HepG2 (cell line): Measurements from ENCODE around the gene CHMP4B. TPM values are rescaled to one million over a fixed set of nuclear protein-coding genes. Genes with fewer than 3 reads are reported as not detected.
A peak's percentile ranks its signal among the peaks of the same experiment; 100 is the strongest.

Source experiments
- ATAC-seq: fragments of 200-7000 bp; cut with Tn5 transposase; 3 replicates; pipeline ENCODE4 v1.9.1; 2020; ENCODE audit warnings: mild to moderate bottlenecking, moderate library complexity
- BruUV-seq: library from RNA; stranded (reverse); fragments of 400-500 nt; replicated peaks from 2 replicates; lab custom pipeline; 2021; lab: Mats Ljungman, UMichigan
- CTCF ChIA-PET: fragments of 300-600 bp; formaldehyde crosslinking; extraction: SDS; loops from one replicate; lab custom pipeline; 2021; ENCODE audit warnings: low total read pairs, inconsistent platforms, low intra/inter-chr PET ratio; lab: Yijun Ruan, JAX
- POLR2A ChIA-PET: fragments of 350-600 bp; sonication (Branson Sonifier 250); formaldehyde crosslinking; loops from one replicate; lab custom pipeline; 2020; ENCODE audit warnings: antibody characterized with exemption, inconsistent platforms; lab: Yijun Ruan, JAX
- DNase-seq: peaks from one replicate; pipeline ENCODE4 v3.0.0-alpha.2; 2015; ENCODE audit warnings: low spot score
- FAIRE-seq: peaks from 3 replicates; lab custom pipeline; 2011; peaks lifted over from hg19 to GRCh38; lab: Jason Lieb, UNC
- H2AFZ ChIP-seq: one replicate; pipeline ENCODE4 v1.6.1; 2011; ENCODE audit warnings: low read length, inconsistent platforms
- H3K27ac ChIP-seq: fragments of 300-600 bp; 3 replicates; pipeline ENCODE4 v1.8.0; 2011; ENCODE audit warnings: mixed run types, mild to moderate bottlenecking, mixed read lengths, low read length, inconsistent platforms; ENCODE audit not compliant: insufficient read depth; ENCODE audit errors: extremely low read length
- H3K27me3 ChIP-seq, 2 experiments: fragments of 200-600 bp in 1 of 2; 2 replicates in 1 of 2; 3 replicates in 1 of 2; pipeline versions ENCODE4 v1.6.0 to v1.8.0; 2011; ENCODE audit warnings: low read length in 2 of 2, mild to moderate bottlenecking in 2 of 2, moderate library complexity in 2 of 2, inconsistent platforms in 1 of 2; ENCODE audit not compliant: insufficient read depth in 2 of 2, control insufficient read depth in 1 of 2
- H3K36me3 ChIP-seq, 2 experiments: fragments of 200-600 bp in 1 of 2; replicated peaks in 1 of 2; 2 replicates in 1 of 2; 3 replicates in 1 of 2; pipeline versions ENCODE4 v1.5.1 to v1.8.0; 2011; ENCODE audit warnings: low read length in 2 of 2, inconsistent platforms in 1 of 2; ENCODE audit not compliant: insufficient read depth in 2 of 2, control insufficient read depth in 1 of 2
- H3K4me1 ChIP-seq: 2 replicates; pipeline ENCODE4 v1.5.1; 2012; ENCODE audit warnings: low read length, inconsistent platforms; ENCODE audit not compliant: insufficient read depth
- H3K4me2 ChIP-seq: 2 replicates; pipeline ENCODE4 v1.6.0; 2011; ENCODE audit warnings: low read depth, low read length, inconsistent platforms
- H3K4me3 ChIP-seq, 3 experiments: fragments of 200-600 bp in 1 of 3; sonication (generic), shearing (Covaris generic) in 1 of 3; replicated peaks in 1 of 3; 2 replicates each; pipeline ENCODE4 v1.5.1; 2011 to 2016; ENCODE audit warnings: low read length in 3 of 3, inconsistent platforms in 2 of 3, low read depth in 2 of 3, mild to moderate bottlenecking in 2 of 3, control low read depth in 1 of 3, mixed read lengths in 1 of 3; ENCODE audit not compliant: insufficient read depth in 1 of 3
- H3K79me2 ChIP-seq: one replicate; pipeline ENCODE4 v1.6.1; 2011; ENCODE audit warnings: low read length, inconsistent platforms; ENCODE audit not compliant: insufficient read depth
- H3K9ac ChIP-seq: 2 replicates; pipeline ENCODE4 v1.6.0; 2011; ENCODE audit warnings: mild to moderate bottlenecking, low read depth, low read length, inconsistent platforms; ENCODE audit not compliant: insufficient read depth
- H3K9me3 ChIP-seq: 2 replicates; pipeline ENCODE4 v1.5.1; 2012; ENCODE audit warnings: mild to moderate bottlenecking, low read length
- H4K20me1 ChIP-seq: 2 replicates; pipeline ENCODE4 v1.6.0; 2011; ENCODE audit warnings: inconsistent platforms, mild to moderate bottlenecking, low read length, moderate library complexity; ENCODE audit not compliant: insufficient read depth
- FOSL2 ChIP-seq: sonication (generic); formaldehyde crosslinking; IDR thresholded peaks from 2 replicates; pipeline ENCODE4 v1.4.0; 2020; ENCODE audit warnings: missing genetic modification reagents
- HNF1A ChIP-seq, 2 experiments: sonication (generic) in 1 of 2; formaldehyde crosslinking in 1 of 2; IDR thresholded peaks; 2 replicates each; pipeline versions ENCODE4 v1.4.0 to v1.6.1; 2016 to 2020; ENCODE audit warnings: borderline replicate concordance in 1 of 2, low read depth in 1 of 2, mild to moderate bottlenecking in 1 of 2, missing genetic modification reagents in 1 of 2
- ZNF121 ChIP-seq: sonication (generic); formaldehyde crosslinking; IDR thresholded peaks from 2 replicates; pipeline ENCODE4 v1.5.0; 2020; ENCODE audit warnings: mild to moderate bottlenecking, missing genetic modification reagents
- ZNF75D ChIP-seq: sonication (generic); formaldehyde crosslinking; IDR thresholded peaks from 2 replicates; pipeline ENCODE4 v1.8.1; 2023; ENCODE audit warnings: missing genetic modification reagents, mild to moderate bottlenecking, borderline replicate concordance
- WGBS: methylation state at CpG from one replicate; pipeline ENCODE4 v1.1.6; 2017; ENCODE audit warnings: low lambda C conversion rate; 5-methylcytosine and 5-hydroxymethylcytosine counted together
- in situ Hi-C: cut with HindIII; loops from 2 replicates; pipeline ENCODE4 v1.10.0; 2017; ENCODE audit warnings: low pct_unique_long_range_greater_than_20kb; ENCODE audit not compliant: extremely low pct_ligation_motif_present
- intact Hi-C: fragments of 100-400 bp; cut with micrococcal nuclease; formaldehyde crosslinking; loops from one replicate; pipeline ENCODE4 v1.10.0; 2022; ENCODE audit not compliant: unreplicated experiment
- polyA plus RNA-seq, 8 experiments: library from polyadenylated mRNA; depleted of rRNA in 3 of 8; stranded (reverse) in 7 of 8; unstranded in 1 of 8; fragments of >200 nt; fragmentation: Illumina TruSeq in 4 of 8; extraction: Trizol in 4 of 8; gene quantifications; 2 replicates each; pipeline versions ENCODE4 v1.2.1 to v1.2.3, GENCODE V29; 2011 to 2016; ENCODE audit warnings: low read depth in 4 of 8, missing spikeins in 1 of 8, mixed read lengths in 1 of 8; ENCODE audit not compliant: insufficient read depth in 1 of 8
- total RNA-seq, 5 experiments: library from RNA; depleted of rRNA; stranded (reverse); fragments of >200 nt; fragmentation: Illumina TruSeq; extraction: Trizol; gene quantifications; 2 replicates each; pipeline ENCODE4 v1.2.3, GENCODE V29; 2016; ENCODE audit warnings: low read depth in 1 of 5
- TF ChIP-seq, protein P1 (sequence below): sonication (generic); formaldehyde crosslinking; IDR thresholded peaks from 2 replicates; pipeline ENCODE4 v1.5.0; 2020; ENCODE audit warnings: mild to moderate bottlenecking, missing genetic modification reagents

The CHMP4B gene
- total and polyA plus RNA-seq, 2 of the 13 experiments (the other 11 are each of a cell fraction or from before 2014, with no cell fraction given), result 40.1 to 45.6 TPM

DNA sequence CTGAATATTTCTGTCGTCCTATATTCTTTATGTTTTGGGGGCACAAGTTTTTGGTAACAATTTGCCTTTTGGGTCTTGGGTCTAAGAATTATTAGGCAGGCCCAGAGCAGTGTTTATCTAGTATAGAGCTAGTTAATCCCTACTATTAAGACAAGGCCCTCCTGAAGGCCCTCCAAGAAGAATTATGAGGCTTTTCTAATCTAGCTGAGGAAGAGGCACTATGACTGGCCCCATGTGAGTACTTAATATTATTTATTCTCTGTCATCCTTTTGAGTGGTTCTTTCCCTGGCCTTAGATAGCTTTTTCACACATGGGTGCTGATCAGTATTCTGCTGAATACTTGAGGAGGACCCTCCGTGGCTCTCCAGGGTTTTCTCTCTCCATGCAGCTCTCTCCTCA lies 25.1 kb downstream of the CHMP4B start (continued):
- TF ChIP-seq HNF1A (IDR thresholded peaks at IDR 0.05; ENCODE audit: low read depth) (no peak), HNF1A (CRISPR knock-in tag; IDR thresholded peaks at IDR 0.05; ENCODE audit: borderline replicate concordance) (no peak), ZNF75D (CRISPR knock-in tag) (no peak)

- Histone ChIP-seq H3K27me3 (no peaks in the 10 kb centered on the region), H3K9ac (no peak overlapping the region), H3K4me2 (no peak overlapping the region), H2AFZ (no peak overlapping the region), H4K20me1 (peaks cover 24% of the 10 kb centered on the region), H3K27ac (no peak overlapping the region), H3K36me3 (peaks cover 2 to 19% of the 10 kb centered on the region in 2 experiments; a peak in 4 of 5 replicates), H3K4me3 (no peak overlapping the region), H3K79me2 (peaks cover 68% of the 10 kb centered on the region), H3K9me3 (no peaks in the 10 kb centered on the region), H3K4me1 (peaks cover 49% of the 10 kb centered on the region)
- TF ChIP-seq, protein P1, sequence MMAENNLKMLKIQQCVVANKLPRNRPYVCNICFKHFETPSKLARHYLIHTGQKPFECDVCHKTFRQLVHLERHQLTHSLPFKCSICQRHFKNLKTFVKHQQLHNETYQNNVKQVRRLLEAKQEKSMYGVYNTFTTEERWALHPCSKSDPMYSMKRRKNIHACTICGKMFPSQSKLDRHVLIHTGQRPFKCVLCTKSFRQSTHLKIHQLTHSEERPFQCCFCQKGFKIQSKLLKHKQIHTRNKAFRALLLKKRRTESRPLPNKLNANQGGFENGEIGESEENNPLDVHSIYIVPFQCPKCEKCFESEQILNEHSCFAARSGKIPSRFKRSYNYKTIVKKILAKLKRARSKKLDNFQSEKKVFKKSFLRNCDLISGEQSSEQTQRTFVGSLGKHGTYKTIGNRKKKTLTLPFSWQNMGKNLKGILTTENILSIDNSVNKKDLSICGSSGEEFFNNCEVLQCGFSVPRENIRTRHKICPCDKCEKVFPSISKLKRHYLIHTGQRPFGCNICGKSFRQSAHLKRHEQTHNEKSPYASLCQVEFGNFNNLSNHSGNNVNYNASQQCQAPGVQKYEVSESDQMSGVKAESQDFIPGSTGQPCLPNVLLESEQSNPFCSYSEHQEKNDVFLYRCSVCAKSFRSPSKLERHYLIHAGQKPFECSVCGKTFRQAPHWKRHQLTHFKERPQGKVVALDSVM, result peak; percentile 42; the same call in 1 of the 2 replicates
- peak; percentile 63 for TF ChIP-seq ZNF121
- no peak for TF ChIP-seq FOSL2 (CRISPR knock-in tag)
- ChIA-PET CTCF (no interaction called here), POLR2A (no interaction called here)
- FAIRE-seq (no peak), DNase-seq (no peak), ATAC-seq (no peak)
- BruUV-seq, result no TSS peak
- intact Hi-C loops (no loop called here), in situ Hi-C loops (no loop called here)
- WGBS, result 95% methylated on average over 5 of the region's 5 CpGs
These were observed 26.1 kb downstream of the CHMP4B start for GRCh38 chr20:33837096-33837830.
